ENCODE results near the gene SORL1.

SORL1 gene

DNA sequence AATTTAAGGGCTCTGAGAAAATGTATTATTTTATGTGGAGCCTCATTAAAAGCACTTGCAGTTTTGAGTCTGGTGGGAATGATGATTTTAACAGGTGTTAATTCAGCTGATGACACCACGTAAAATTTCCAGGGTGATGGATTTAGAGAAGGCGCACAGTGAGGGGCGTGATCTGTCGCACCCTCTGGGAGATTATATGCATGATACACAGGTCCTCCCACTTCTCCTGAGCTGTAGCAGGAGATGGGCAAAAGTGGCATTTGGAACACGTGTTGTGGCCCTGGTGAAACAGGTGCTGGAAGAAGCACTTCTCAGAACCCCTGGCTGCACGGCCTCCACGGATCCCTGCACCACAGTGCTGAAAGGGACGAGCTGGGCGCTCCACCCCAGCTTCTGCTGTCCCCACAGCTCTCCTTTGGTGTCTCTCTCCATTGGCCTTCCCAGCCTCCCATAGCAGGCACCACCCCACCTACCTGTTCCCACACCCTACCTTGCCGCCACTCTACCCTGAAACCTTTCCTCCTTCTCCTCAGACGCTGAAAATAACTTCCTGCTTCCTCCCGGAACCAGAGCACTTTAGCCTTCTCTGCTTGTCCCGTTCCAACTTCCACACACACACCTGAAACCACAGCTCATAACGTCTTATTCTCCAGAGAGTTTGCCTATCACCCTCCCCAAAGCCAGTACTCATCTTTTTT is 6.9 kb upstream of the SORL1 start:
- TF ChIP-seq, protein P1, sequence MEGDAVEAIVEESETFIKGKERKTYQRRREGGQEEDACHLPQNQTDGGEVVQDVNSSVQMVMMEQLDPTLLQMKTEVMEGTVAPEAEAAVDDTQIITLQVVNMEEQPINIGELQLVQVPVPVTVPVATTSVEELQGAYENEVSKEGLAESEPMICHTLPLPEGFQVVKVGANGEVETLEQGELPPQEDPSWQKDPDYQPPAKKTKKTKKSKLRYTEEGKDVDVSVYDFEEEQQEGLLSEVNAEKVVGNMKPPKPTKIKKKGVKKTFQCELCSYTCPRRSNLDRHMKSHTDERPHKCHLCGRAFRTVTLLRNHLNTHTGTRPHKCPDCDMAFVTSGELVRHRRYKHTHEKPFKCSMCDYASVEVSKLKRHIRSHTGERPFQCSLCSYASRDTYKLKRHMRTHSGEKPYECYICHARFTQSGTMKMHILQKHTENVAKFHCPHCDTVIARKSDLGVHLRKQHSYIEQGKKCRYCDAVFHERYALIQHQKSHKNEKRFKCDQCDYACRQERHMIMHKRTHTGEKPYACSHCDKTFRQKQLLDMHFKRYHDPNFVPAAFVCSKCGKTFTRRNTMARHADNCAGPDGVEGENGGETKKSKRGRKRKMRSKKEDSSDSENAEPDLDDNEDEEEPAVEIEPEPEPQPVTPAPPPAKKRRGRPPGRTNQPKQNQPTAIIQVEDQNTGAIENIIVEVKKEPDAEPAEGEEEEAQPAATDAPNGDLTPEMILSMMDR (IDR thresholded peaks at IDR 0.05; ENCODE audit: control insufficient read depth, insufficient read depth, low read depth, low read length, missing control alignments): no peak

DNA sequence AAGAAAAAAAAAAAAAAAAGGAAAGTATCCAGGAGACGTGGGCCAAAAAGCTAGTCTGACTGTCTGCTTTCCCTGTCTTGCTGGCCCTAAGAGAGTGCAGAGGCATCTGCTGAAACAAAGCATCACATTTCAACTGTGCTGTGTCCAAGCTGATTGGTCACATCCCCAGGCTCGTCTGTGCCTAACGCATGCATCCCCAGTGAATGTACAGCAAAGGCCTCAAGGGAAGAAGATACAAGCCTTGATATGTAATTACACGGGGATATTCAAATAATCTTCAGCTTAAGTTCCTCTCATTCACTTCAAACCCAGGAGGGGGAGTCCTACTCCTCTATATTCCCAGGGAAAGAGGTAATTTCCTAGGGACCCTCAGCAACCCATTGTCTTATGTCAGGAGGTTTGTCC is 5.4 kb upstream of the SORL1 start:
- no peak for DNase-seq (ENCODE audit: low read depth)
- no peak overlapping the region for H3K4me3 ChIP-seq (ENCODE audit: control insufficient read depth, low read depth, low read length)
- TF ChIP-seq, protein P1 (IDR thresholded peaks at IDR 0.05; ENCODE audit: control insufficient read depth, insufficient read depth, low read depth, low read length, missing control alignments): peak; percentile 24

More for the DNA sequence above, 6.9 kb upstream of the SORL1 start:
- no peak overlapping the region for H3K4me3 ChIP-seq (ENCODE audit: control insufficient read depth, low read depth, low read length)
- DNase-seq (ENCODE audit: low read depth): no peak

DNA sequence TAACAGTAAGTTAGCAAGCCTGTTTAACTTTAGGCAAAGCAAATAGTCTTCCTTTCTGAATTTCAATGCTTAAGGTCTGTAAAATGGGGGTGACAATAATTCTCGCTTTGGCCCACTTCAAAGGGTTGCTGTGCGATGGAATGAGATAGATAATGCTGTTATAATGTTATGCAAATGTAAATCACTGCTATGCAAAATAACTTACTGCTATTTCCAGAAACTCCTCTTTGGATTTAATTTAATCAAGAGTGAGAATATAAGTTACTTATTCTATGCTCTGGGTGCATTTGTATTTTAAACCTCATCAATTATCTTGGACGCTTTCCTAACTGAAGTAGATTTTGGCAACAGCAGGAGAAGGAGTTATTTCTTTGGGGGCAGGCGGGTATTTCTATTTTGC is 4.1 kb upstream of the SORL1 start:
- H3K4me3 ChIP-seq (ENCODE audit: control insufficient read depth, low read depth, low read length): no peak overlapping the region
- DNase-seq (ENCODE audit: low read depth): no peak
- TF ChIP-seq, protein P1 (IDR thresholded peaks at IDR 0.05; ENCODE audit: control insufficient read depth, insufficient read depth, low read depth, low read length, missing control alignments): no peak

DNA sequence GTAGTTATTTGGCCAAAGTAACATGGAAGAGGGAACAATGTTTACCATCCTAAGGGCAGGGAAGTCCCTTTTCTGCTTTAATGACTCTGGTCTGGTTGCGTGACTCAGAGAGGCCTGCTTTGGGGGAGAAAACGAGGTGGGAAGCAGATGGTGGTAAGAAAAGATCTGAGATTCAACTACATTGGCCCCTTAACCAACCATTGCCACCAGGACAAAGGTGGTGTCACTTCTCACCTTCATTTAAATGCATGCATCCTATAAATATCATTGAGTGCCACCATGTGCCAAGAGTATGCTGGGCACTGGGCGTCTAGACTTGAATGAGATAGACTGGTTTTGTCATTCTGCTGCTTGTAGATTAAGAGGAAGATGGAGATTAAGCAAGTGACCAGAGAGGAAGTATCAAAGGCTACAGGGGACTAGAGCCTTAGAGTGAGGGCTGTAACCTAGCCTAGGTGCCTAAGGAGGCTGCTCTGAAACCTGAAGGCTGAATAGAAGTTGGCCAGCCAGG is 3.6 kb upstream of the SORL1 start:
- no peak for DNase-seq (ENCODE audit: low read depth)
- H3K4me3 ChIP-seq (ENCODE audit: control insufficient read depth, low read depth, low read length): no peak overlapping the region
- TF ChIP-seq, protein P1 (IDR thresholded peaks at IDR 0.05; ENCODE audit: control insufficient read depth, insufficient read depth, low read depth, low read length, missing control alignments): no peak

- TF ChIP-seq, protein P1 (IDR thresholded peaks at IDR 0.05; ENCODE audit: control insufficient read depth, insufficient read depth, low read depth, low read length, missing control alignments): no peak
- no peak overlapping the region for H3K4me3 ChIP-seq (ENCODE audit: control insufficient read depth, low read depth, low read length)
- no peak for DNase-seq (ENCODE audit: low read depth)
Observed at GRCh38 chr11:121449123-121449522, 3.0 kb upstream of the SORL1 start.

GRCh38 chr11:121449626-121450025 is 2.5 kb upstream of the SORL1 start:
- no peak for DNase-seq (ENCODE audit: low read depth)
- TF ChIP-seq, protein P1 (IDR thresholded peaks at IDR 0.05; ENCODE audit: control insufficient read depth, insufficient read depth, low read depth, low read length, missing control alignments): no peak
- no peak overlapping the region for H3K4me3 ChIP-seq (ENCODE audit: control insufficient read depth, low read depth, low read length)
